H9 (cell line): ENCODE results near the gene SFXN2. TPM values are rescaled to one million over a fixed set of nuclear protein-coding genes. Genes with fewer than 3 reads are reported as not detected.

Experiments used
- DNase-seq: peaks from one replicate; pipeline ENCODE4 v3.0.0-alpha.2; 2017
- H2AFZ ChIP-seq: one replicate; pipeline ENCODE4 v1.6.1; 2013; ENCODE audit warnings: mild to moderate bottlenecking, low read length, control low read depth, moderate library complexity
- H2AK5ac ChIP-seq: 2 replicates; pipeline ENCODE4 v1.6.1; 2013; ENCODE audit warnings: low read length, control low read depth, mixed read lengths; ENCODE audit not compliant: insufficient read length
- H2BK120ac ChIP-seq: one replicate; pipeline ENCODE4 v1.6.1; 2013; ENCODE audit warnings: low read depth, mild to moderate bottlenecking, low read length, control low read depth, inconsistent platforms; ENCODE audit not compliant: poor library complexity, severe bottlenecking
- H2BK12ac ChIP-seq: 2 replicates; pipeline ENCODE4 v1.6.1; 2013; ENCODE audit warnings: low read length, control low read depth, mixed read lengths, low read depth; ENCODE audit not compliant: insufficient read length
- H2BK15ac ChIP-seq: 2 replicates; pipeline ENCODE4 v1.6.1; 2013; ENCODE audit warnings: low read depth, low read length, control low read depth
- H2BK20ac ChIP-seq: one replicate; pipeline ENCODE4 v1.6.1; 2013; ENCODE audit warnings: low read depth, mild to moderate bottlenecking, low read length, control low read depth, inconsistent platforms; ENCODE audit not compliant: poor library complexity, severe bottlenecking
- H2BK5ac ChIP-seq: 2 replicates; pipeline ENCODE4 v1.6.1; 2013; ENCODE audit warnings: low read length, control low read depth, mixed read lengths; ENCODE audit not compliant: insufficient read length
- H3K14ac ChIP-seq: 2 replicates; pipeline ENCODE4 v1.6.1; 2013; ENCODE audit warnings: low read length, control low read depth; ENCODE audit not compliant: insufficient read depth
- H3K18ac ChIP-seq: 2 replicates; pipeline ENCODE4 v1.6.1; 2013; ENCODE audit warnings: low read depth, mild to moderate bottlenecking, mixed read lengths, low read length, control low read depth; ENCODE audit not compliant: insufficient read length
- H3K23ac ChIP-seq: 2 replicates; pipeline ENCODE4 v1.6.1; 2013; ENCODE audit warnings: low read length, control low read depth, mixed read lengths, low read depth; ENCODE audit not compliant: insufficient read length
- H3K23me2 ChIP-seq: 2 replicates; pipeline ENCODE4 v1.6.1; 2013; ENCODE audit warnings: low read depth, mild to moderate bottlenecking, mixed read lengths, low read length, control low read depth; ENCODE audit not compliant: insufficient read length, poor library complexity, severe bottlenecking
- H3K27ac ChIP-seq: 2 replicates; pipeline ENCODE4 v1.5.1; 2013; ENCODE audit warnings: low read length, control low read depth, mixed read lengths, low read depth; ENCODE audit not compliant: insufficient read length
- H3K27me3 ChIP-seq: 2 replicates; pipeline ENCODE4 v1.6.1; 2013; ENCODE audit warnings: low read length, control low read depth, inconsistent platforms; ENCODE audit not compliant: insufficient read depth
- H3K4ac ChIP-seq: 2 replicates; pipeline ENCODE4 v1.6.1; 2013; ENCODE audit warnings: low read depth, mild to moderate bottlenecking, control low read depth, inconsistent platforms, low read length, moderate library complexity
- H3K4me1 ChIP-seq: 2 replicates; pipeline ENCODE4 v1.6.1; 2013; ENCODE audit warnings: low read length, control low read depth, inconsistent platforms; ENCODE audit not compliant: insufficient read depth
- H3K4me2 ChIP-seq: 2 replicates; pipeline ENCODE4 v1.6.1; 2013; ENCODE audit warnings: low read length, control low read depth, mixed read lengths; ENCODE audit not compliant: insufficient read length, insufficient read depth
- H3K56ac ChIP-seq: 2 replicates; pipeline ENCODE4 v1.6.1; 2013; ENCODE audit warnings: low read depth, mild to moderate bottlenecking, mixed read lengths, low read length, control low read depth; ENCODE audit not compliant: insufficient read length
- H3K79me1 ChIP-seq: 2 replicates; pipeline ENCODE4 v1.6.1; 2013; ENCODE audit warnings: low read depth, mild to moderate bottlenecking, moderate library complexity, low read length, control low read depth, inconsistent platforms; ENCODE audit not compliant: insufficient read depth, poor library complexity, severe bottlenecking
- H3K79me2 ChIP-seq: 2 replicates; pipeline ENCODE4 v1.6.1; 2013; ENCODE audit warnings: low read length, control low read depth, inconsistent platforms; ENCODE audit not compliant: insufficient read depth
- H3K9ac ChIP-seq: 2 replicates; pipeline ENCODE4 v1.6.1; 2013; ENCODE audit warnings: low read length, control low read depth, mixed read lengths; ENCODE audit not compliant: insufficient read length; ENCODE audit errors: extremely low read depth
- H3K9me3 ChIP-seq: one replicate; pipeline ENCODE4 v1.6.1; 2013; ENCODE audit warnings: low read depth, low read length, inconsistent platforms; ENCODE audit not compliant: control insufficient read depth
- H3T11ph ChIP-seq: one replicate; pipeline ENCODE4 v1.6.1; 2013; ENCODE audit warnings: mild to moderate bottlenecking, low read length, control low read depth, inconsistent platforms
- H4K20me1 ChIP-seq: one replicate; pipeline ENCODE4 v1.6.1; 2013; ENCODE audit not compliant: control insufficient read depth, insufficient read length, insufficient read depth
- H4K5ac ChIP-seq: 2 replicates; pipeline ENCODE4 v1.6.1; 2013; ENCODE audit warnings: low read depth, mild to moderate bottlenecking, mixed read lengths, low read length, control low read depth; ENCODE audit not compliant: insufficient read length
- H4K8ac ChIP-seq: replicated peaks from 2 replicates; pipeline ENCODE4 v1.6.1; 2013; ENCODE audit warnings: low read length, control low read depth, mixed read lengths, low read depth; ENCODE audit not compliant: insufficient read length
- H4K91ac ChIP-seq: 2 replicates; pipeline ENCODE4 v1.6.1; 2013; ENCODE audit warnings: low read depth, mild to moderate bottlenecking, moderate library complexity, mixed read lengths, low read length, control low read depth; ENCODE audit not compliant: insufficient read length
- H3K27ac Mint-ChIP-seq, 3 experiments: 2 replicates in 2 of 3; 3 replicates in 1 of 3; pipeline ENCODE4 v1.8.0; 2020 to 2021; ENCODE audit warnings: mixed read lengths in 3 of 3, mild to moderate bottlenecking in 1 of 3, moderate library complexity in 1 of 3
- H3K27me3 Mint-ChIP-seq: 2 replicates; pipeline ENCODE4 v1.8.0; 2021; ENCODE audit warnings: low read depth, mild to moderate bottlenecking, moderate library complexity, mixed read lengths
- H3K36me3 Mint-ChIP-seq, 3 experiments: 2 replicates in 2 of 3; 3 replicates in 1 of 3; pipeline ENCODE4 v1.8.0; 2020 to 2021; ENCODE audit warnings: low read depth in 3 of 3, mixed read lengths in 3 of 3; ENCODE audit not compliant: insufficient read depth in 1 of 3
- H3K4me1 Mint-ChIP-seq, 2 experiments: 2 replicates each; pipeline ENCODE4 v1.8.0; 2020; ENCODE audit warnings: mixed read lengths in 2 of 2
- H3K4me3 Mint-ChIP-seq, 2 experiments: 2 replicates in 1 of 2; 3 replicates in 1 of 2; pipeline ENCODE4 v1.8.0; 2020 to 2021; ENCODE audit warnings: mild to moderate bottlenecking in 2 of 2, mixed read lengths in 2 of 2, moderate library complexity in 1 of 2
- H3K9me3 Mint-ChIP-seq, 2 experiments: 2 replicates in 1 of 2; 3 replicates in 1 of 2; pipeline ENCODE4 v1.8.0; 2020; ENCODE audit warnings: mild to moderate bottlenecking in 2 of 2, mixed read lengths in 2 of 2, moderate library complexity in 1 of 2
- whole genome bisulfite sequencing: extraction: QIAGEN DNeasy Blood & Tissue Kit; methylation state at CpG from one replicate; pipeline ENCODE4 v1.1.7; 2013; ENCODE audit warnings: missing lambda C conversion rate, low lambda C conversion rate, mixed read lengths; ENCODE audit not compliant: insufficient read length; ENCODE audit errors: extremely low coverage; 5-methylcytosine and 5-hydroxymethylcytosine counted together
- total RNA-seq: library from RNA; stranded (reverse); gene quantifications from 2 replicates; pipeline ENCODE4 v1.2.1, GENCODE V29; 2021
- TF ChIP-seq, protein P1 (sequence below): fragments of 200-600 bp; sonication (generic); conservative IDR thresholded peaks from 3 replicates; pipeline ENCODE4 v1.8.0; 2021; ENCODE audit warnings: antibody characterized with exemption, mild to moderate bottlenecking

The SFXN2 gene
- total RNA-seq, 1 experiment from 2014 or later = 34.7 TPM

- Mint-ChIP-seq H3K4me1 (peaks cover 7% of the 10 kb centered on the region in 2 experiments; a peak in 3 of 4 replicates), H3K27ac (no peak overlapping the region), H3K4me3 (no peak overlapping the region), H3K36me3 (peaks cover 0 to 5% (median 0%) of the 10 kb centered on the region in 3 experiments; a peak in 1 of 7 replicates), H3K27me3 (no peaks in the 10 kb centered on the region), H3K9me3 (no peaks in the 10 kb centered on the region)
- Histone ChIP-seq H3K56ac (no peak overlapping the region), H3K4me2 (no peak overlapping the region), H2BK15ac (no peak overlapping the region), H3K23ac (no peak overlapping the region), H2BK120ac (no peak overlapping the region), H4K8ac (no peak overlapping the region), H3K27me3 (no peaks in the 10 kb centered on the region), H3K4me1 (no peaks in the 10 kb centered on the region), H3K79me2 (peaks cover 2% of the 10 kb centered on the region; the same call in 1 of the 2 replicates), H3K14ac (no peak overlapping the region), H3K79me1 (no peaks in the 10 kb centered on the region), H3K23me2 (no peaks in the 10 kb centered on the region), H3K18ac (no peak overlapping the region), H4K5ac (no peak overlapping the region), H2BK5ac (no peak overlapping the region), H3K9ac (no peak overlapping the region), H3K27ac (no peak overlapping the region), H3K9me3 (no peaks in the 10 kb centered on the region), H2AFZ (no peak overlapping the region), H2BK12ac (no peak overlapping the region), H3T11ph (no peak overlapping the region), H2BK20ac (no peak overlapping the region), H4K91ac (no peak overlapping the region), H3K4ac (no peak overlapping the region), H2AK5ac (no peak overlapping the region), H4K20me1 (no peaks in the 10 kb centered on the region)
- DNase-seq = no peak
- WGBS = no CpG with 5 or more reads among the region's 4 CpGs
- TF ChIP-seq, protein P1, sequence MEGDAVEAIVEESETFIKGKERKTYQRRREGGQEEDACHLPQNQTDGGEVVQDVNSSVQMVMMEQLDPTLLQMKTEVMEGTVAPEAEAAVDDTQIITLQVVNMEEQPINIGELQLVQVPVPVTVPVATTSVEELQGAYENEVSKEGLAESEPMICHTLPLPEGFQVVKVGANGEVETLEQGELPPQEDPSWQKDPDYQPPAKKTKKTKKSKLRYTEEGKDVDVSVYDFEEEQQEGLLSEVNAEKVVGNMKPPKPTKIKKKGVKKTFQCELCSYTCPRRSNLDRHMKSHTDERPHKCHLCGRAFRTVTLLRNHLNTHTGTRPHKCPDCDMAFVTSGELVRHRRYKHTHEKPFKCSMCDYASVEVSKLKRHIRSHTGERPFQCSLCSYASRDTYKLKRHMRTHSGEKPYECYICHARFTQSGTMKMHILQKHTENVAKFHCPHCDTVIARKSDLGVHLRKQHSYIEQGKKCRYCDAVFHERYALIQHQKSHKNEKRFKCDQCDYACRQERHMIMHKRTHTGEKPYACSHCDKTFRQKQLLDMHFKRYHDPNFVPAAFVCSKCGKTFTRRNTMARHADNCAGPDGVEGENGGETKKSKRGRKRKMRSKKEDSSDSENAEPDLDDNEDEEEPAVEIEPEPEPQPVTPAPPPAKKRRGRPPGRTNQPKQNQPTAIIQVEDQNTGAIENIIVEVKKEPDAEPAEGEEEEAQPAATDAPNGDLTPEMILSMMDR = no peak
These were observed 47.5 kb downstream of the SFXN2 start for GRCh38 chr10:102761981-102762380.
